Lung (tissue), 12 donors: ENCODE results near the gene TBCCD1. TPM values are rescaled to one million over a fixed set of nuclear protein-coding genes. Genes with fewer than 3 reads are reported as not detected.
"Not testable (repeated sequence)": the region's sequence is repeated elsewhere in the genome, so short reads cannot be mapped to it uniquely, and the experiment has no call there.

Experiments
- ATAC-seq: fragments of 200-7000 bp; cut with Tn5 transposase; one replicate; pipeline ENCODE4 v1.9.1; 2020; ENCODE audit warnings: moderate number of reproducible peaks; ENCODE audit not compliant: insufficient read depth, low FRiP score
- DNase-seq, 3 donors: peaks; one replicate each; pipeline ENCODE4 v3.0.0-alpha.2; 2013 to 2017
- H3K27ac ChIP-seq, 2 donors: one replicate each; pipeline ENCODE4 v1.5.1; 2013; ENCODE audit warnings: mild to moderate bottlenecking in 2 of 2, moderate library complexity in 2 of 2, control low read depth in 1 of 2, inconsistent platforms in 1 of 2, low read depth in 1 of 2, low read length in 1 of 2
- H3K27me3 ChIP-seq, 3 donors: one replicate each; pipeline ENCODE4 v1.5.1; 2013; ENCODE audit warnings: low read length in 2 of 3; ENCODE audit not compliant: control insufficient read depth in 3 of 3, insufficient read depth in 3 of 3
- H3K36me3 ChIP-seq, 4 donors: one replicate each; pipeline ENCODE4 v1.5.1; 2013; ENCODE audit warnings: low read length in 4 of 4, mild to moderate bottlenecking in 1 of 4, moderate library complexity in 1 of 4; ENCODE audit not compliant: control insufficient read depth in 4 of 4, insufficient read depth in 4 of 4
- H3K4me1 ChIP-seq, 5 donors: one replicate each; pipeline ENCODE4 v1.5.1; 2013; ENCODE audit warnings: low read length in 5 of 5, mild to moderate bottlenecking in 2 of 5, moderate library complexity in 1 of 5; ENCODE audit not compliant: control insufficient read depth in 5 of 5, insufficient read depth in 5 of 5
- H3K4me3 ChIP-seq: one replicate; pipeline ENCODE4 v1.5.1; 2013; ENCODE audit warnings: mild to moderate bottlenecking, control low read depth, moderate library complexity
- H3K9ac ChIP-seq, 2 donors: one replicate each; pipeline ENCODE4 v1.5.1; 2013; ENCODE audit warnings: low read length in 2 of 2, control low read depth in 1 of 2; ENCODE audit not compliant: insufficient read depth in 1 of 2
- H3K9me3 ChIP-seq, 4 donors: one replicate each; pipeline ENCODE4 v1.5.1; 2013; ENCODE audit warnings: low read length in 3 of 4, mild to moderate bottlenecking in 1 of 4, moderate library complexity in 1 of 4; ENCODE audit not compliant: control insufficient read depth in 4 of 4, insufficient read depth in 3 of 4
- CTCF ChIP-seq: IDR thresholded peaks from 2 replicates; pipeline ENCODE4 v1.5.1; 2012; ENCODE audit warnings: mild to moderate bottlenecking; ENCODE audit errors: control extremely low read depth, extremely low read depth
- WGBS, 2 donors: extraction: QIAGEN DNeasy Blood & Tissue Kit; methylation state at CpG; one replicate each; pipeline ENCODE4 v1.1.7; 2013; 5-methylcytosine and 5-hydroxymethylcytosine counted together
- polyA plus RNA-seq, 2 donors: library from polyadenylated mRNA; stranded (reverse); fragments of 200-250 nt; gene quantifications; one replicate each; pipeline ENCODE4 v1.2.1, GENCODE V29; 2013
- total RNA-seq, 2 donors: library from RNA; depleted of rRNA in 1 of 2; stranded (reverse); fragments of >200 nt in 1 of 2; gene quantifications; one replicate each; pipeline ENCODE4 v1.2.1, GENCODE V29; 2014 to 2021
- donor health status: control.
- donor health status: control.
- donor health status: Bipolar disorder and iron deficiency.
- donor health status: healthy.
- donor health status: DM: yes; HTN: yes; CAD: no.

Gene TBCCD1
- total and polyA plus RNA-seq, 4 donors, result 3.2 to 17.3 (median 7.5) TPM

GRCh38 chr3:186569779-186570095 is 2.6 kb upstream of the TBCCD1 start:
- no peaks in the 10 kb centered on the region for H3K9me3 ChIP-seq
- H3K4me3 ChIP-seq, result peak overlapping the region; percentile 40
- TF ChIP-seq CTCF, result no peak
- ATAC-seq (no peak), DNase-seq (no peak)
- peak overlapping the region; percentile 75 to 80 for H3K27ac ChIP-seq
- peaks cover 4 to 27% (median 14%) of the 10 kb centered on the region in 5 donors for H3K4me1 ChIP-seq
- H3K36me3 ChIP-seq, result peaks cover 2 to 10% (median 9%) of the 10 kb centered on the region in 4 donors
- H3K9ac ChIP-seq, result peak overlapping the region in 1 of 2 donors; percentile 92
- H3K27me3 ChIP-seq, result no peaks in the 10 kb centered on the region
- WGBS, 2 donors, result 4 to 7% methylated on average over 7 of the region's 7 CpGs

DNA sequence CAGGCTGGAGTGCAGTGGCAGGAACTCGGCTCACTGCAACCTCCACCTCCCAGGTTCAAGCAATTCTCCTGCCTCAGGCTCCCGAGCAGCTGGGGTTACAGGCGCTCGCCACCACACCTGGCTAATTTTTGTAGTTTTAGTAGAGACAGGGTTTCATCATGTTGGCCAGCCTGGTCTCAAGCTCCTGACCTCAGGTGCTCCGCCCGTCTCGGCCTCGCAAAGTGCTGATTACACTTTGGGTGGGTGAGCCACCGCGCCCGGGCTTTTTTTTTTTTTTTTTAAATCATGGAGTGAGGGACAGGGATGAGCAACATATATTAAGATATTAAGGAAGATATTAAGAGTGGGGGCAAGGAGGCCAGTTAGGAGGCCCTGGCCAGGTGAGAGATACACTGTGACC is 2.2 kb upstream of the TBCCD1 start:
- not testable (repeated sequence) for H3K4me3 ChIP-seq, H3K27me3 ChIP-seq, H3K27ac ChIP-seq, H3K9me3 ChIP-seq, ATAC-seq, H3K36me3 ChIP-seq, DNase-seq
- 86 to 93% methylated on average over 11 of the region's 11 CpGs for WGBS, 2 donors
- peaks cover 4 to 27% (median 14%) of the 10 kb centered on the region in 5 donors for H3K4me1 ChIP-seq
- H3K9ac ChIP-seq, result peak overlapping the region in 1 of 2 donors; percentile 92

DNA sequence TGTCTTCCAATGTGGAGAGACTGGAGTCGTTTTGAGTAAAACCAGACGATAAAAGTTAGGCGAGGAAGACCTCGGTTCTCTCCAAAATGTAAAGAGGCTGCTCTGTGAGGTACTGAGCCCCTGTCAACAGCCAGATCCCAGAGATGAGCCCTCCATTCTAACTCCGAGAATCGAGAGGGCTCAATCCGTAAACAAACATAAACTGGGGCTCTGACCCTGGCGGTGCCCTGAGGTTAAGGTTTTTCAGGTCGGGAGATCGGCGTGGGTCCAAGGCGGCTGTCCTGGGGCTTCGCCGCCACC is 417 bp downstream of the TBCCD1 start:
- H3K27me3 ChIP-seq, result no peaks in the 10 kb centered on the region
- DNase-seq (no peak), ATAC-seq (no peak)
- 0 to 1% methylated on average over 14 of the region's 14 CpGs for WGBS, 2 donors
- peak overlapping the region; percentile 67 for H3K4me3 ChIP-seq
- TF ChIP-seq CTCF, result no peak
- H3K36me3 ChIP-seq, result peaks cover 0 to 8% (median 1%) of the 10 kb centered on the region in 4 donors
- H3K9ac ChIP-seq, result peak overlapping the region; percentile 74 to 94
- H3K27ac ChIP-seq, result peak overlapping the region; percentile 80 to 85
- peaks cover 4 to 29% (median 19%) of the 10 kb centered on the region in 5 donors for H3K4me1 ChIP-seq
- no peaks in the 10 kb centered on the region for H3K9me3 ChIP-seq

DNA sequence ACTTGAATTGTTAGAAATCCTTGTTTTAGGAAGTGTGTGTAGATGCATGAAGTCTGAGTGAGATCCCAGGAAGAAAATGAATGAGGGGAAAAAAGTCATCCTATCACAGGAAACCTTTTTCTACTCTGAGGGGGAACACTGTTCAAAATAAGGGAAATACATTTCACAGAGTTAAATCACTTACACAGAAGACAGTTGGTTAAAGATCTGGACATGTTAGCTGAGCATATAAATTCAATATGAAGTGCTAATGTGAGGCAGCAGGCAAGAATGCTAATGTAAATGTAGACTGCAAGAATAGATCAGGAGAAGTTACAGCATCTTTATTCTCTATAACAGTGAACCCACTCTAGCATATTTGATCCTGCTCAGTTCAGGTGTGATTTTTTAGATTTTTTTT is 2.6 kb downstream of the TBCCD1 start:
- H3K36me3 ChIP-seq, result peaks cover 0 to 8% (median 2%) of the 10 kb centered on the region in 4 donors
- no peaks in the 10 kb centered on the region for H3K9me3 ChIP-seq
- ATAC-seq (no peak), DNase-seq (no peak)
- no peaks in the 10 kb centered on the region for H3K27me3 ChIP-seq
- no peak overlapping the region for H3K27ac ChIP-seq
- no peak overlapping the region for H3K9ac ChIP-seq
- no peak overlapping the region for H3K4me3 ChIP-seq
- TF ChIP-seq CTCF, result no peak
- H3K4me1 ChIP-seq, result peaks cover 1 to 28% (median 11%) of the 10 kb centered on the region in 5 donors
